ENCODE results near the gene TAMALIN.

Gene TAMALIN

GRCh38 chr12:52058631-52059361 is 52.0 kb downstream of the TAMALIN start:
- Mint-ChIP-seq H3K4me1 (no peaks in the 10 kb centered on the region), H3K27ac (ENCODE audit: low read depth) (no peak overlapping the region), H3K4me3 (no peak overlapping the region)

DNA sequence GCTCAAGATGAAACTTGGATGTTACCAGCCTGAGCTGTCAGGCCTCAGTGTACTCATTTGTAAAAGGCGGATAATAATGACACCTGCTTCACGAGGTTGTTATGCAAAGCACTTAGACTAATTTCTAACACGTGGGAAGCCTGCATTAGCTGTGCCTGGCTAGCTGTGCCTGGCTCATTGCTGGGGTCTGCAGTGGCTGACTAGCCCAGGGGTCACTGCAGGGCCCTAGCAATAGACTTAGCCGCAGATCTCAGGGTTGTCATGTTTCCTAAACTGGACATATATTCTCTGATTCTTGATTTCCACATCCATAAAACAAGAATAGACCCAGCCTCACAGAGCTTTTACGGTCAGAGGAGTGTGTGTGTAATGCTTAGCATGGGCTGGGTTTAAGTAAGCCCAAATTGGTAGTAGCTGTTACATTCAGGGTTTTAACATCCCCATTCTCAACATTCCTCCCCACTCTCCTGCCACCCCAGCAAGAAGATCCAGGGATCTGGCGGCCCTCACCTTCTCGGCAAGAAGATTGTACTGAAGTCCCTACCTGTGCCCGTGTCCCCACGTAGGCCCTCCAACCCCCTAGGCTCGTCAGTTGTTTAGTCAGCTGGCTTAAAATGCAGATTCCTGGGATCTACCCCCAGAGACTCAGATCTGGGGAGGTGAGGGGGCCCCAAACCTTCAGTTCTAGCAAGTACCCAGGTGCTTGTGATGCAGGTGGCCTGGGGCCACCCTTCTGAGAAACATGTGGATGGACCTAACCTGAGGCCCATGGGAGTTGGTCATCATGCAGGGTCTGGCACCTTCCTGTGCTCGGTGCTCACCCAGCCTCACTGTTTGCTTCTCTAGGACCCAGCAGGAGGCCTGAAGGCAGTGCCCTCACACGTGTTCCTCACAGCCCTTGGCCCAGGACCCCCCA is 53.1 kb downstream of the TAMALIN start:
- Mint-ChIP-seq H3K27me3 (peaks cover 17% of the 10 kb centered on the region), H3K27ac (ENCODE audit: low read depth) (no peak overlapping the region), H3K4me3 (no peak overlapping the region), H3K4me1 (no peaks in the 10 kb centered on the region), H3K36me3 (ENCODE audit: insufficient read depth) (no peaks in the 10 kb centered on the region), H3K9me3 (no peaks in the 10 kb centered on the region)
- ATAC-seq (replicated peaks; ENCODE audit: extremely low read depth, poor library complexity, severe bottlenecking) (no peak), DNase-seq (ENCODE audit: low spot score in 2 of 2) (no peak)

More at GRCh38 chr12:52058631-52059361, 52.0 kb downstream of the TAMALIN start:
- DNase-seq (ENCODE audit: low spot score in 2 of 2) (no peak), ATAC-seq (replicated peaks; ENCODE audit: extremely low read depth, poor library complexity, severe bottlenecking) (no peak)
- Mint-ChIP-seq H3K9me3 (no peaks in the 10 kb centered on the region), H3K27me3 (peaks cover 6% of the 10 kb centered on the region), H3K36me3 (ENCODE audit: insufficient read depth) (peaks cover 2% of the 10 kb centered on the region)

DNA sequence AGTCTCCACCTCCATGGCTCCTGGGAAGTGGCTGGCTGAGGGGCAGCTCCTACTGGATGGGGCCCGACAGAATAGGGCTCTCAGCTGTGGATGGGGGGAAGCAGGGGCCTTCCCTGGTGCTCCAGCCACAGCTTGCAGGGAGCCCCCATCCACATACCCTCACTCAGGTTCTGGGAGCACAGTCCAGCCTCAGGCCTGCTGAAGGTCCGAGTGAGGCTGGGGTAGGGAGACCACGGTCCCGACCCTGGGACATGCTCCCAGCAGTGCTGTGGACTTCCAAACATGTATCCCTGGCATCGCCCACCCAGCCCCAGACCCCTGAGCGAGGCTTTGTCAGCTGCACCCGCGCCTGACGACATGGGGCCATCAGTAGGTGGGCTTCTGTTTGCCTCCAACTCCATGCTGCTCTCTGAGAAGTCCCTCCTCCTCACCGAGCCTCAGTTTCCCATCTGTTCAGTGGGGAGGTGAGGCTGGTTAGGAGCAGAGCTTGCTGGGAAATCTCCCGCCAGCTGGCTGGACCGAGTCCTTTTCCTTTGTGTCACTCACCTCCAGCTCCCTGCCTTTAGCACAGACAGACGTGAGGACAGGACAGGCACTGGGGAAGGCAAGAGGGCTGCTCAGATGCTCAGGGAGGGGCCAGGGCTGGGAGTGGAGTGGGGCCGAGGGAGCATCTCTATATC is 53.9 kb downstream of the TAMALIN start:
- DNase-seq (ENCODE audit: low spot score in 2 of 2) (no peak), ATAC-seq (replicated peaks; ENCODE audit: extremely low read depth, poor library complexity, severe bottlenecking) (no peak)
- H3K4me3 Mint-ChIP-seq = no peak overlapping the region
- H3K36me3 Mint-ChIP-seq (ENCODE audit: insufficient read depth) = no peaks in the 10 kb centered on the region
- no peaks in the 10 kb centered on the region for H3K9me3 Mint-ChIP-seq
- no peaks in the 10 kb centered on the region for H3K4me1 Mint-ChIP-seq
- H3K27ac Mint-ChIP-seq (ENCODE audit: low read depth) = no peak overlapping the region
- H3K27me3 Mint-ChIP-seq = peaks cover 25% of the 10 kb centered on the region

- Mint-ChIP-seq H3K4me3 (no peak overlapping the region), H3K27ac (ENCODE audit: low read depth) (no peak overlapping the region), H3K9me3 (no peaks in the 10 kb centered on the region), H3K36me3 (ENCODE audit: insufficient read depth) (no peaks in the 10 kb centered on the region), H3K4me1 (no peaks in the 10 kb centered on the region), H3K27me3 (peaks cover 31% of the 10 kb centered on the region)
- ATAC-seq (replicated peaks; ENCODE audit: extremely low read depth, poor library complexity, severe bottlenecking) = no peak
- DNase-seq (ENCODE audit: low spot score in 2 of 2) = no peak
These were observed 54.9 kb downstream of the TAMALIN start for GRCh38 chr12:52061470-52062166.

GRCh38 chr12:52062167-52063081 is 55.7 kb downstream of the TAMALIN start:
- H3K27me3 Mint-ChIP-seq = peaks cover 31% of the 10 kb centered on the region
- no peaks in the 10 kb centered on the region for H3K9me3 Mint-ChIP-seq
- ATAC-seq (replicated peaks; ENCODE audit: extremely low read depth, poor library complexity, severe bottlenecking) (no peak), DNase-seq (ENCODE audit: low spot score in 2 of 2) (no peak)
- no peaks in the 10 kb centered on the region for H3K4me1 Mint-ChIP-seq
- H3K36me3 Mint-ChIP-seq (ENCODE audit: insufficient read depth) = no peaks in the 10 kb centered on the region
- no peak overlapping the region for H3K4me3 Mint-ChIP-seq
- H3K27ac Mint-ChIP-seq (ENCODE audit: low read depth) = no peak overlapping the region

DNA sequence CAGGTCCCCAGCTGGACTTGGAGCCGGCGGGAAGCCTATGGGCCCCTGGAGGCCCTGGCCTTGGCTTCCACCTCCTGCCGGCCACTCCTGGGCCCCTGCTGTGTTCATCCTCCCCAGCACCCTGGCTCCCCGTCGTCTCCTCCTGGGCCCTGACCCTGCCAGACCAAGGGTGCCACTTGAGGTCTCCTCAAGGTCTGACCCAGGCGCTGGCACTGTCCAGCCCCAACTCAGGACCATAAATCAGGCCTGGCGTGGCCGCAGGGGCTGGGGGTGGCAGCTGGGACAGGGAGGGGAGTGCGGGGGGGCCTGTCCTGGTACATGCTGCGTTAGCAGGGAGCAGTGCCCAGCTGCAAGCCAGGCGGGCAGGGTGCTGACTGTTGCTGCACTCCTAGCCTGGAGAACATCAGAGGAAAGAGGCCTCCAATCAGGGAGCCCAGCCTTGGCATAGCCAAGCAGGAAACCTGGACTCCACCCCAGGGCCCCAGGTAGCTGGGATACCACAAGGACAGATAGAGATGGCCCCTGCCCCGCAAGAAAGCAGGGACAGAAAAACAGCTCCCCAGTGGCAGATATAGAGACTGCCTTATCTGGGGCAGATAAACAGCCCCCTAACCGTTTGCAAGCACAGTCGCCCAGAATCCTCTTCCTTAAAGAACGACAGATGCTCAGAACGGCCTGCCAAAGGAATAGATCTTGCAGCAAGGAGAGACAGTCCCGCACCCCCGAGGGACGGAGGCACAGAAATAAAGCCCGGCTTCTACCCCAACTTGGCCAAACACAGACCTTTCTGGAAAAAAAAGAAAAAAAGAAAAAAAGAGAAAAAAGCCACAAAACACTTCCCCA is 56.6 kb downstream of the TAMALIN start:
- ATAC-seq (replicated peaks; ENCODE audit: extremely low read depth, poor library complexity, severe bottlenecking) = no peak
- Mint-ChIP-seq H3K36me3 (ENCODE audit: insufficient read depth) (no peaks in the 10 kb centered on the region), H3K4me1 (no peaks in the 10 kb centered on the region), H3K9me3 (no peaks in the 10 kb centered on the region), H3K27ac (ENCODE audit: low read depth) (no peak overlapping the region), H3K27me3 (peaks cover 31% of the 10 kb centered on the region), H3K4me3 (no peak overlapping the region)
- no peak for DNase-seq (ENCODE audit: low spot score in 2 of 2)

DNA sequence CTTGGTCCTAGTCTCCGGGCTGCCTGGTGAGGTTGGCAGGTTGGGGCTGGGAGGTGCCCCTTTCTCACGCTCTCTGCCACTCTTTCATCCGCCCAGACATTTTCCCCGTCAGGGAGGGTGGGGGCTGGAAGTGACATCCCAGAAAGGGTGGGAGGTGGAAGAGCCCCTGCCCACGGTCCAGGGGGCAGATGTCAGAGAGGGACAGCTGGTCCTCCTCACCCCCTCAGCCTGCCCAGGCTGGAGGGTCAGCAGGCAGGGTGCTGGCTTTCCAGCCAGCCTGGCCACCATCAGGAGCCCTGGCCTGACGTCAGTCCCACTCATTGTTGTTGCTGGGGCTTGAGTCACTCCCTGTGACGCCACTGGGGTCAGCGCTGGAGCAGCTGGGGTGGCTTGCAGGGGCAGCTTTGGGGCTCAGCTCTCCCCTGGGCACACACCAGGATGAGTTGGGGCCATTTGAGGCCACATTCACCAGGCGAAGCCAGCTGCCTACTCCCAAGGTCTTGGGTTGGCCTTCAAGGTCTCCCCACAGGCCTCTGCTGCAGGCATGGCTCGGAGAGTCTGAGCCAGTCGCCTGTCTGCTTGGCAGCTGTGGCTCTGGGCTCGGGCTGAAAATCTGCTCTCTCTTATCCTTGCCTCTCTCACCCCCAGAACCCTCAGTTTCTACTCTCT is 57.4 kb downstream of the TAMALIN start:
- Mint-ChIP-seq H3K4me3 (no peak overlapping the region), H3K27ac (ENCODE audit: low read depth) (peak overlapping the region; percentile 47), H3K36me3 (ENCODE audit: insufficient read depth) (no peaks in the 10 kb centered on the region), H3K27me3 (peaks cover 31% of the 10 kb centered on the region), H3K4me1 (peaks cover under 1% of the 10 kb centered on the region), H3K9me3 (no peaks in the 10 kb centered on the region)
- ATAC-seq (replicated peaks; ENCODE audit: extremely low read depth, poor library complexity, severe bottlenecking) = no peak
- DNase-seq (ENCODE audit: low spot score in 2 of 2) = no peak
